OCI-LY3 (cell line): ENCODE measurements around the gene DNAAF9.

Experiments used
- H2AFZ ChIP-seq: fragments of 200-600, 300-600 bp; shearing (Covaris generic); 2 replicates; pipeline ENCODE4 v1.6.0; 2014; ENCODE audit warnings: antibody characterized with exemption, low read depth, low read length
- H3K27ac ChIP-seq: fragments of 200-600, 300-600 bp; sonication (generic); 2 replicates; pipeline ENCODE4 v1.5.1; 2014; ENCODE audit warnings: mild to moderate bottlenecking, low read length, moderate library complexity, mixed read lengths
- H3K27me3 ChIP-seq: fragments of 200-600, 300-600 bp; sonication (generic); 2 replicates; pipeline ENCODE4 v1.6.1; 2014; ENCODE audit warnings: low read depth, low read length, mixed read lengths
- H3K36me3 ChIP-seq: fragments of 200-600, 300-600 bp; sonication (generic); replicated peaks from 2 replicates; pipeline ENCODE3; 2014; ENCODE audit warnings: low read depth, low read length, mixed read lengths
- H3K4me1 ChIP-seq: fragments of 300-600, 200-600 bp; sonication (generic); 2 replicates; pipeline ENCODE4 v1.6.1; 2014; ENCODE audit warnings: low read length, mixed read lengths
- H3K4me2 ChIP-seq: fragments of 200-600, 300-600 bp; sonication (generic); 2 replicates; pipeline ENCODE4 v1.6.1; 2014; ENCODE audit warnings: low read length, mixed read lengths
- H3K4me3 ChIP-seq: fragments of 300-600, 200-600 bp; sonication (generic); 2 replicates; pipeline ENCODE4 v1.5.1; 2014; ENCODE audit warnings: antibody characterized with exemption, mild to moderate bottlenecking, low read length, moderate library complexity
- H3K79me2 ChIP-seq: fragments of 300-600, 200-600 bp; shearing (Covaris generic); 2 replicates; pipeline ENCODE4 v1.6.1; 2014; ENCODE audit warnings: mild to moderate bottlenecking, low read length, mixed read lengths
- H3K9ac ChIP-seq: fragments of 300-600, 200-600 bp; shearing (Covaris generic); 2 replicates; pipeline ENCODE4 v1.6.0; 2014; ENCODE audit warnings: mild to moderate bottlenecking, low read length, moderate library complexity
- H3K9me3 ChIP-seq: fragments of 200-600, 300-600 bp; shearing (Covaris generic); 2 replicates; pipeline ENCODE4 v1.6.1; 2014; ENCODE audit warnings: low read length, mixed read lengths; ENCODE audit not compliant: insufficient read depth
- H4K20me1 ChIP-seq: fragments of 200-600, 300-600 bp; sonication (generic); 2 replicates; pipeline ENCODE4 v1.6.1; 2016; ENCODE audit warnings: low read length, mixed read lengths; ENCODE audit not compliant: insufficient read depth
- CTCF ChIP-seq: fragments of 200-600, 300-600 bp; sonication (generic); IDR thresholded peaks from 2 replicates; pipeline ENCODE4 v1.5.1; 2014; ENCODE audit warnings: antibody characterized with exemption, low read length, low read depth
- EZH2phosphoT487 ChIP-seq: fragments of 200-600 bp; shearing (Covaris generic); IDR thresholded peaks from 2 replicates; pipeline ENCODE4 v1.6.1; 2018; ENCODE audit warnings: antibody characterized with exemption, mixed run types, low read depth

DNAAF9 gene

GRCh38 chr20:3404402-3404801 lies 3.1 kb downstream of the DNAAF9 start:
- Histone ChIP-seq H2AFZ (no peak overlapping the region), H3K4me3 (no peak overlapping the region), H4K20me1 (no peaks in the 10 kb centered on the region), H3K4me1 (peaks cover 6% of the 10 kb centered on the region), H3K36me3 (no peaks in the 10 kb centered on the region), H3K9me3 (no peaks in the 10 kb centered on the region), H3K4me2 (no peak overlapping the region), H3K9ac (no peak overlapping the region), H3K27ac (no peak overlapping the region), H3K27me3 (peaks cover 14% of the 10 kb centered on the region), H3K79me2 (no peaks in the 10 kb centered on the region)
- no peak for TF ChIP-seq EZH2phosphoT487
- TF ChIP-seq CTCF = no peak

- H3K36me3 ChIP-seq = no peaks in the 10 kb centered on the region
- peaks cover 6% of the 10 kb centered on the region for H3K4me1 ChIP-seq
- H3K27me3 ChIP-seq = peaks cover 14% of the 10 kb centered on the region
- no peaks in the 10 kb centered on the region for H3K9me3 ChIP-seq
- no peak overlapping the region for H3K4me2 ChIP-seq
- H3K9ac ChIP-seq = no peak overlapping the region
- no peaks in the 10 kb centered on the region for H4K20me1 ChIP-seq
- TF ChIP-seq EZH2phosphoT487 (no peak), CTCF (no peak)
- no peak overlapping the region for H3K4me3 ChIP-seq
- no peaks in the 10 kb centered on the region for H3K79me2 ChIP-seq
- H3K27ac ChIP-seq = no peak overlapping the region
- no peak overlapping the region for H2AFZ ChIP-seq
These were observed 3.7 kb downstream of the DNAAF9 start for GRCh38 chr20:3403741-3404140.

- Histone ChIP-seq H3K36me3 (no peaks in the 10 kb centered on the region), H2AFZ (no peak overlapping the region), H3K9me3 (no peaks in the 10 kb centered on the region), H3K79me2 (no peaks in the 10 kb centered on the region), H3K4me2 (no peak overlapping the region), H3K9ac (no peak overlapping the region), H3K27ac (no peak overlapping the region), H3K4me3 (no peak overlapping the region), H4K20me1 (no peaks in the 10 kb centered on the region), H3K4me1 (peaks cover 6% of the 10 kb centered on the region), H3K27me3 (peaks cover 14% of the 10 kb centered on the region)
- TF ChIP-seq CTCF = no peak
- TF ChIP-seq EZH2phosphoT487 = no peak
These were observed 5.0 kb downstream of the DNAAF9 start for GRCh38 chr20:3402453-3402852.

- no peak overlapping the region for H2AFZ ChIP-seq
- no peak overlapping the region for H3K9ac ChIP-seq
- no peaks in the 10 kb centered on the region for H3K9me3 ChIP-seq
- H3K27ac ChIP-seq = no peak overlapping the region
- TF ChIP-seq EZH2phosphoT487 = no peak
- no peak for TF ChIP-seq CTCF
- peaks cover 3% of the 10 kb centered on the region; the same call in 1 of the 2 replicates for H3K27me3 ChIP-seq
- no peak overlapping the region for H3K4me3 ChIP-seq
- H3K4me2 ChIP-seq = no peak overlapping the region
- no peaks in the 10 kb centered on the region for H4K20me1 ChIP-seq
- no peaks in the 10 kb centered on the region for H3K79me2 ChIP-seq
- no peaks in the 10 kb centered on the region for H3K36me3 ChIP-seq
- no peaks in the 10 kb centered on the region for H3K4me1 ChIP-seq
These were observed 7.0 kb downstream of the DNAAF9 start for GRCh38 chr20:3400260-3401155.
